Skeletal muscle tissue (tissue), 4 donors: ENCODE data around the gene LIMK2. TPM values are rescaled to one million over a fixed set of nuclear protein-coding genes. Genes with fewer than 3 reads are reported as not detected.
"Not testable (repeated sequence)": the region's sequence is repeated elsewhere in the genome, so short reads cannot be mapped to it uniquely, and the experiment has no call there.

Experiments
- H3K27ac ChIP-seq: one replicate; pipeline ENCODE4 v1.7.0; 2013; ENCODE audit warnings: mild to moderate bottlenecking, low read depth, low read length, inconsistent platforms
- H3K27me3 ChIP-seq, 3 donors: one replicate each; pipeline ENCODE4 v1.7.0; 2013; ENCODE audit warnings: low read length in 3 of 3; ENCODE audit not compliant: control insufficient read depth in 3 of 3, insufficient read depth in 3 of 3
- H3K36me3 ChIP-seq, 3 donors: one replicate each; pipeline ENCODE4 v1.7.0; 2013; ENCODE audit warnings: low read length in 3 of 3; ENCODE audit not compliant: control insufficient read depth in 3 of 3, insufficient read depth in 3 of 3
- H3K4me1 ChIP-seq, 3 donors: one replicate each; pipeline ENCODE4 v1.7.0; 2013; ENCODE audit warnings: low read length in 3 of 3, mild to moderate bottlenecking in 3 of 3; ENCODE audit not compliant: control insufficient read depth in 3 of 3, insufficient read depth in 3 of 3
- H3K4me3 ChIP-seq, 3 donors: one replicate each; pipeline ENCODE4 v1.7.0; 2013; ENCODE audit warnings: low read length in 3 of 3
- H3K9ac ChIP-seq, 3 donors: one replicate each; pipeline ENCODE4 v1.7.0; 2013; ENCODE audit warnings: low read length in 3 of 3, mild to moderate bottlenecking in 3 of 3, moderate library complexity in 2 of 3, low read depth in 1 of 3
- H3K9me3 ChIP-seq, 3 donors: one replicate each; pipeline ENCODE4 v1.7.0; 2013; ENCODE audit warnings: low read length in 3 of 3; ENCODE audit not compliant: control insufficient read depth in 3 of 3
- total RNA-seq: library from RNA; depleted of rRNA; stranded (reverse); fragments of >200 nt; gene quantifications from one replicate; pipeline ENCODE4 v1.2.3, GENCODE V29; 2014
- donor health status: Osteomylitis.

LIMK2 gene
- total RNA-seq, 1 donor from 2014 or later = 15.7 TPM

- no peak overlapping the region for H3K4me3 ChIP-seq
Observed at GRCh38 chr22:31241200-31241599, 29.1 kb downstream of the LIMK2 start.

DNA sequence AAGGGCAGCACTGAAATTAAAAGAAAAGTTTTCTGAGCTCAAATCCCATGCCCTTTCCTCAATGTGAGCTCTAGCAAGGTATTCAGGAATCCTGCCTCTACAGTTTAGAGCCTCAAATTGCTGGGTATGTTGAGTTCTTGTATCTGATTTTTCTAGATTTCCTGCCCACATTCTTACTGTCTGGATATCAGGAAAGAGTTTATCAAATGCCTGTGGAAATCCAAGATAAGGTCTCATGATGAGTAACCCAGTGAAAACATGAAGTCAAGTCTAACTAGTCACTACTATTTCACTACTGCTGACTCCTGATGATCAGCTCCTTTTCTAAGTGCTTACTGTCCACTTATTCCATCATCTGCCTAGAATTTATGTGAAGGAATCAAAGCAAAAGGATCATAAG, 29.8 kb downstream of the LIMK2 start:
- H3K4me1 ChIP-seq = peaks cover 18 to 22% (median 21%) of the 10 kb centered on the region in 3 donors
- H3K36me3 ChIP-seq = peaks cover 0 to 2% (median 0%) of the 10 kb centered on the region in 3 donors
- H3K4me3 ChIP-seq = no peak overlapping the region
- H3K9me3 ChIP-seq = no peaks in the 10 kb centered on the region
- no peak overlapping the region for H3K9ac ChIP-seq
- no peak overlapping the region for H3K27ac ChIP-seq
- no peaks in the 10 kb centered on the region for H3K27me3 ChIP-seq

More at GRCh38 chr22:31241200-31241599, 29.1 kb downstream of the LIMK2 start:
- H3K9me3 ChIP-seq = no peaks in the 10 kb centered on the region
- H3K27me3 ChIP-seq = no peaks in the 10 kb centered on the region
- H3K4me1 ChIP-seq = peaks cover 18 to 22% (median 21%) of the 10 kb centered on the region in 3 donors
- H3K27ac ChIP-seq = no peak overlapping the region
- no peak overlapping the region for H3K9ac ChIP-seq
- peaks cover 0 to 2% (median 0%) of the 10 kb centered on the region in 3 donors for H3K36me3 ChIP-seq

DNA sequence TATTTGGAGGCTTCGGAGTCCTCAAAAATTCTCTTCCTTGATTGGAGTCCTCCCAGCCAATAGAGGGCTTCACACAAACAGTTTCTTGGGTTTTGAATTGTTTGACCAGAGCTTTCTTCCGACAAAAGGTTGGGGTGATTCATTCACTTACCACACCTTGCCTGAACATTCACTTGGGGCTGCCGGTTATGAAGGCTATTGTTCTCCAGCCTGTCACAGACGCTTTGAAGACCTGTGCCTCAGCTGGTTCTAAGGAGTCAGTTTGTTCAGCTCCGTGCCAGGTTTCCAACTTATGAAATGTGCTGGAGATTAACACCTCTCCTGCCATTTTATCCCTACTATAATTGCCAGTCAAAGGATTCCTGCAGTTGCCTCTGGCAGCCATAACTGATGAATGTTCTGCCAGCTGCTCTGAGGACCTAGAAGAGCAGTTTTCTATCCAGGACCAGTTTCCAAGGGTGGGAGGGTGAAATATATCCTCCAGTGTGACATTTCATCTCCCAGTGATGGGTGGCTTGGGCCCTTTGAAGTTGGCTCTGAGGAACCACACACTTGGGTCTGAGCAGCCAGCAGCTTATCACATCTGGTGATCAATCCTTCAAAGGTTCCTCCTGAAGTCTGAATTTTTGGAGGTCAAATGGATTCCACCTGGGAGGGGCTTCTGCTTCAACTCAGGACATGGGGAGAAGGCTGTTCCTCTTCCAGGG, 31.4 kb downstream of the LIMK2 start:
- Histone ChIP-seq H3K9ac (no peak overlapping the region), H3K4me1 (peaks cover 25 to 32% (median 30%) of the 10 kb centered on the region in 3 donors), H3K27me3 (no peaks in the 10 kb centered on the region), H3K9me3 (no peaks in the 10 kb centered on the region), H3K4me3 (no peak overlapping the region), H3K36me3 (peaks cover 0 to 2% (median 0%) of the 10 kb centered on the region in 3 donors), H3K27ac (peak overlapping the region; percentile 31)

GRCh38 chr22:31244046-31244942, 32.2 kb downstream of the LIMK2 start:
- peaks cover 33 to 40% (median 38%) of the 10 kb centered on the region in 3 donors for H3K4me1 ChIP-seq
- H3K4me3 ChIP-seq = no peak overlapping the region
- H3K27me3 ChIP-seq = no peaks in the 10 kb centered on the region
- peak overlapping the region; percentile 31 for H3K27ac ChIP-seq
- no peaks in the 10 kb centered on the region for H3K9me3 ChIP-seq
- H3K36me3 ChIP-seq = peaks cover 0 to under 1% (median 0%) of the 10 kb centered on the region in 3 donors
- H3K9ac ChIP-seq = peak overlapping the region in 2 of 3 donors; percentile 33 to 45

GRCh38 chr22:31244943-31245451, 32.9 kb downstream of the LIMK2 start:
- no peak overlapping the region for H3K4me3 ChIP-seq
- no peaks in the 10 kb centered on the region for H3K27me3 ChIP-seq
- no peaks in the 10 kb centered on the region for H3K36me3 ChIP-seq
- peaks cover 38 to 43% (median 38%) of the 10 kb centered on the region in 3 donors for H3K4me1 ChIP-seq
- no peak overlapping the region for H3K27ac ChIP-seq
- H3K9ac ChIP-seq = peak overlapping the region in 1 of 3 donors; percentile 45
- no peaks in the 10 kb centered on the region for H3K9me3 ChIP-seq

DNA sequence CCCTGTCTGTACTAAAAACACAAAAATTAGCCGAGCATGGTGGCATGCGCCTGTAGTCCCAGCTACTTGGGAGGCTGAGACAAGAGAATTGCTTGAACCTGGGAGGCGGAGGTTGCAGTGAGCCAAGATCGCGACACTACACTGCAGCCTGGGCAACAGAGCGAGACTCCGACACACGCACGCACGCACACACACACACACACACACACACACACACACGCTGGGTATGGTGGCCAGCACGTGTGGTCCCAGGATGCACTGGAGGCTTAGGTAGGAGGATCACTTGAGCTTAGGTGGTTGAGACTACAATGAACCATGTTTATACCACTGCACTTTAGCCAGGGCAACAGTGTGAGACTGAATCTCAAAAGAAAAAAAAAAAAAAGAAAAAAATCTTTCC, 33.9 kb downstream of the LIMK2 start:
- H3K27ac ChIP-seq, H3K27me3 ChIP-seq, H3K4me3 ChIP-seq, H3K9ac ChIP-seq, H3K9me3 ChIP-seq, H3K36me3 ChIP-seq: not testable (repeated sequence)
- peaks cover 42 to 48% (median 44%) of the 10 kb centered on the region in 3 donors for H3K4me1 ChIP-seq

GRCh38 chr22:31246687-31247086, 34.6 kb downstream of the LIMK2 start:
- Histone ChIP-seq H3K9ac (no peak overlapping the region), H3K4me3 (no peak overlapping the region), H3K27ac (no peak overlapping the region), H3K36me3 (no peaks in the 10 kb centered on the region), H3K4me1 (peaks cover 42 to 48% (median 44%) of the 10 kb centered on the region in 3 donors), H3K27me3 (no peaks in the 10 kb centered on the region), H3K9me3 (no peaks in the 10 kb centered on the region)

- H3K9me3 ChIP-seq = no peaks in the 10 kb centered on the region
- H3K9ac ChIP-seq = peak overlapping the region in 1 of 3 donors; percentile 74
- H3K4me1 ChIP-seq = peaks cover 42 to 48% (median 44%) of the 10 kb centered on the region in 3 donors
- H3K4me3 ChIP-seq = peak overlapping the region; percentile 62 to 75 (median 68)
- H3K36me3 ChIP-seq = no peaks in the 10 kb centered on the region
- H3K27ac ChIP-seq = no peak overlapping the region
- no peaks in the 10 kb centered on the region for H3K27me3 ChIP-seq
Observed at GRCh38 chr22:31247726-31248125, 35.6 kb downstream of the LIMK2 start.

GRCh38 chr22:31248138-31248745, 36.1 kb downstream of the LIMK2 start:
- Histone ChIP-seq H3K4me1 (peaks cover 38 to 43% (median 43%) of the 10 kb centered on the region in 3 donors), H3K9me3 (no peaks in the 10 kb centered on the region), H3K36me3 (no peaks in the 10 kb centered on the region), H3K4me3 (peak overlapping the region; percentile 62 to 75 (median 68)), H3K9ac (peak overlapping the region; percentile 63 to 74 (median 65)), H3K27me3 (no peaks in the 10 kb centered on the region), H3K27ac (peak overlapping the region; percentile 57)
